ENCODE measurements around the gene RITA1. TPM values are rescaled to one million over a fixed set of nuclear protein-coding genes. Genes with fewer than 3 reads are reported as not detected.

RITA1 gene
- total and polyA plus RNA-seq, 2 donors from 2014 or later = 14.6 to 31.6 TPM

GRCh38 chr12:113162102-113163029 is 23.2 kb upstream of the RITA1 start:
- Histone ChIP-seq H3K27ac (ENCODE audit: low read depth in 2 of 2, low read length in 2 of 2) (no peak overlapping the region), H3K9ac (ENCODE audit: low read length in 3 of 3) (no peak overlapping the region), H3K27me3 (ENCODE audit: control insufficient read depth, insufficient read depth, low read length) (no peaks in the 10 kb centered on the region), H3K4me1 (ENCODE audit: control insufficient read depth in 2 of 3, insufficient read depth in 2 of 3, low read depth in 1 of 3, low read length in 3 of 3) (no peaks in the 10 kb centered on the region), H3K36me3 (ENCODE audit: control insufficient read depth in 2 of 3, insufficient read depth in 3 of 3, low read length in 3 of 3) (peaks cover 2 to 58% (median 27%) of the 10 kb centered on the region in 3 donors), H3K9me3 (ENCODE audit: control insufficient read depth in 2 of 3, insufficient read depth in 1 of 3, low read length in 3 of 3) (no peaks in the 10 kb centered on the region), H3K4me3 (ENCODE audit: low read length in 3 of 3) (no peak overlapping the region)
- no peak for TF ChIP-seq CTCF (IDR thresholded peaks at IDR 0.05; ENCODE audit: borderline replicate concordance, extremely low read depth, insufficient read depth)
- DNase-seq (no peak), FAIRE-seq (no peak)
- intact Hi-C loops (cut with DNase I) = no loop called here

DNA sequence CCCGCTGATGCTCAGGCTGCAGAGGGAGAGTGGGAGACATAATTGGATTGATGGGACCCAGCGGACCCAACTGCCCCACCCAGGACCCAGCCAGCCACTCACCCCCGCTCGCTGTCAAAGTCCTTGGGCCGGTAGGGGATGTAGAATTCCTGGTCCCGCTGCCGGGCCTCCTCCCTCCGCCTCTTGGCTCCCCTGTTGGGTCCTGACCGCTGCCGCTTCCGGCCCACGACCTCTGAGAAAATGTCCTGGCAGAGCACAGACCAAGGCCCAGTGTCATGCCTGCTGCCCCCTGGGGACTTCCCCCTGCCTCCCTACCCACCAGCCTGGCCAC is 22.5 kb upstream of the RITA1 start:
- H3K4me1 ChIP-seq (ENCODE audit: control insufficient read depth in 2 of 3, insufficient read depth in 2 of 3, low read depth in 1 of 3, low read length in 3 of 3) = no peaks in the 10 kb centered on the region
- H3K4me3 ChIP-seq (ENCODE audit: low read length in 3 of 3) = no peak overlapping the region
- no peaks in the 10 kb centered on the region for H3K27me3 ChIP-seq (ENCODE audit: control insufficient read depth, insufficient read depth, low read length)
- intact Hi-C loops (cut with DNase I) = no loop called here
- DNase-seq (no peak), FAIRE-seq (no peak)
- peaks cover 2 to 55% (median 27%) of the 10 kb centered on the region in 3 donors for H3K36me3 ChIP-seq (ENCODE audit: control insufficient read depth in 2 of 3, insufficient read depth in 3 of 3, low read length in 3 of 3)
- TF ChIP-seq CTCF (IDR thresholded peaks at IDR 0.05; ENCODE audit: borderline replicate concordance, extremely low read depth, insufficient read depth) = no peak
- no peak overlapping the region for H3K27ac ChIP-seq (ENCODE audit: low read depth in 2 of 2, low read length in 2 of 2)
- no peak overlapping the region for H3K9ac ChIP-seq (ENCODE audit: low read length in 3 of 3)
- H3K9me3 ChIP-seq (ENCODE audit: control insufficient read depth in 2 of 3, insufficient read depth in 1 of 3, low read length in 3 of 3) = no peaks in the 10 kb centered on the region

DNA sequence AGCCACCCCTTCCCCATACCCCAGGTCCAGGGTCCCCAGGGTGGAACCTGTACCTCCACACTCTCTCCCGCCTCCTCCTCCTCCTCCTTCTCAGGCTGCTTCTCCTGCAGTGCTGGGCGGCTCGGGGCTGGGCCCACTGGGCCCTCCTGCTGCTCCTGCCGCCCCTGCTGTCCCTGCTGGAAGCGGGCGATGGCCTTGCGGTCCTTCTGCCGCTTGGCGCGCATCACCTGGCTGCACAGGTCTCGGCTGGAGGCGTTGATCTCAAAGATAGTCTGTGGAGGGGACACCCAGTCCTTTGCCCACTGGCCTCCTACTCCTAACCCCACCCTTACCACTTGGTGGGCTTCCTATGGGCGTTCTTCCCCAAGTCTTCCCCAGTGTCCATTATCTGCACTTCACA is 21.5 kb upstream of the RITA1 start:
- peaks cover 2 to 57% (median 27%) of the 10 kb centered on the region in 3 donors for H3K36me3 ChIP-seq (ENCODE audit: control insufficient read depth in 2 of 3, insufficient read depth in 3 of 3, low read length in 3 of 3)
- DNase-seq (no peak), FAIRE-seq (no peak)

More for the DNA sequence above, 21.5 kb upstream of the RITA1 start:
- intact Hi-C loops (cut with DNase I) = no loop called here
- Histone ChIP-seq H3K27ac (ENCODE audit: low read depth in 2 of 2, low read length in 2 of 2) (no peak overlapping the region), H3K27me3 (ENCODE audit: control insufficient read depth, insufficient read depth, low read length) (no peaks in the 10 kb centered on the region), H3K9me3 (ENCODE audit: control insufficient read depth in 2 of 3, insufficient read depth in 1 of 3, low read length in 3 of 3) (no peaks in the 10 kb centered on the region), H3K4me1 (ENCODE audit: control insufficient read depth in 2 of 3, insufficient read depth in 2 of 3, low read depth in 1 of 3, low read length in 3 of 3) (no peaks in the 10 kb centered on the region), H3K4me3 (ENCODE audit: low read length in 3 of 3) (no peak overlapping the region), H3K9ac (ENCODE audit: low read length in 3 of 3) (no peak overlapping the region)
- TF ChIP-seq CTCF (IDR thresholded peaks at IDR 0.05; ENCODE audit: borderline replicate concordance, extremely low read depth, insufficient read depth) = no peak

Data from kidney (tissue), 14 donors.